Measurements from ENCODE around the gene ANO2.

ANO2 gene

DNA sequence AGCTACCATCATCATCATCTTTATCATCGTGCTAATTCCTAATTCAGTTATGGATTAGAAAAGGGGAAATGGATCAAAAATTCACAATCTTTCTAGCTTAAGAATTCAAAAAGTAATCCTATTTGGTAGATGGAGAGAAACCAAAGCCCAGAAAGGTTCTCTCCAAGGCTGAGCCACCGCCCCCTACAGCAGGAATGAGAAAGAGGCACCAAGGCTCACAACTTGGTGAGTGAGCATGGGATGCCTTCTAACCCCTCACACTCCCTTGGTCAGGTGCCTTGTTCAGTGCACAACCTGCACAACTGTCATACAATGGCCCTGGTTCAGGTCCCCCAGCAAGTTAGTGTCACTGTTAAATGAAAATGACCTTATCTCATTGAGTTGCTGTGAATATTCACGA lies 171.5 kb downstream of the ANO2 start:
- FAIRE-seq, result no peak

DNA sequence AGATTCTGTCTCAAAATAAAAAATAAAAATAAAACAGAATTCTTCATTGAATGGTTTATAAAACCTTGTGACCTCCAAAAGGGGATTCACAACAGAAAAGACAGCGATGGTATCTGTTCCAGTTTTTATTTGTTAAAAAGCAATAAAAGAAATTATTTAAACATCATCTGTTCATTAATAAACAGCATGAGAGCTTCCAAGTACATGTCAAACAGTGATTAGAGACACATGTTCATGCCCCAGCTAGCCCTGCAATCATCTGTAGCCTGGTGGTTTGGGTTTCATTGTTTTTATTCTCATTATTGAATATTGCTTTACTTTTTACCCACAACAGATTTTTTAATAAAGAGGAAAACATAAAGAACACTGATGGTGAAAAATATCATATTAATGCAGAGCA lies 173.3 kb downstream of the ANO2 start:
- peak; percentile 99 for FAIRE-seq

DNA sequence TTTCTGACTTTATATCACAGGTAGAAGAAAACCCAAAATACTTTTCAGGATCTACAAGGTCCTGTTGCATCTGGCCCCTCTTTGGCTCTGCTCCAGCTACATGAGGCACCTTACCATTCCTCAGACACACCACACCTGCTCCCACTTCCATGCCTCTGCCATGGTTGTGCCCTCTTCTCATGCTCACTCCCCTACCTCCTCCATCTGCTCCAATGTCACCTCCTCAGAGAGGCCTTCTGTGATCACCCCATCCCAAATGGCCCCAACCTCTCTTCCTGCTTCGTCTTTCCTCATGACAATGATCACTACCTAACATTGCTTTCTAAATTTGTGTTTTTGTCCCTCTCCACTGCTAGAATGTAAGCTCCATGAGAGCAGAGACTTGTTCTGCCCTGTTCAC lies 174.3 kb downstream of the ANO2 start:
- FAIRE-seq, result no peak

DNA sequence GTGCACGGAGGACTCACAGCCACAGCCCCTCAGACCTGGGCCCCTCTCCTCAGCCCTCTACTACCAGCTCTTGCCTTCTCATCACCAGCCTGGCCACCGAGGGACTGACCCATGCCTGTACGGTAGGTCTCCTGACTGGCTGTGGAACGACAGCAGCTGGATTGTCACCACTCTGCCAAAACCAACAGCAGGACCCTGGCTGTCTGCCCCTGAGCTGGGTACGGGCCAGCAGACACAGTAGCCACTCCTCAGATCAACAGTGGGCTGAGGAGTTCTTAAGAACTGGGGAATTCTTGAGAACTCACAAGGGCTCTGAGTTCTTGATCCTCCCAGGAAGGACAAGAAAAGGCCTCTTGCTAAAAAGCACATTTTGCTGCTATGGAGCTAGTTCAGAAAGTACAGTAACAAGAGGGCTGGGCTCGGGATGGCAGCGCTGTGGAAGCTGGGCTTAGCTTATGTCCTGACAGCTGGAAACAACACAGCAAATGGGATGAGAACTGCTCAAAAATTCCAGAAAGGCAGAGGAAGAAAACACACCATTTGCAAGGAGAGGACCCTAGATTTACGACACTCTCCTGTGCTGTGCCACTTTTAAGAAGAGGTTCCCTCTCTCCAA lies 176.4 kb downstream of the ANO2 start:
- FAIRE-seq, result no peak

DNA sequence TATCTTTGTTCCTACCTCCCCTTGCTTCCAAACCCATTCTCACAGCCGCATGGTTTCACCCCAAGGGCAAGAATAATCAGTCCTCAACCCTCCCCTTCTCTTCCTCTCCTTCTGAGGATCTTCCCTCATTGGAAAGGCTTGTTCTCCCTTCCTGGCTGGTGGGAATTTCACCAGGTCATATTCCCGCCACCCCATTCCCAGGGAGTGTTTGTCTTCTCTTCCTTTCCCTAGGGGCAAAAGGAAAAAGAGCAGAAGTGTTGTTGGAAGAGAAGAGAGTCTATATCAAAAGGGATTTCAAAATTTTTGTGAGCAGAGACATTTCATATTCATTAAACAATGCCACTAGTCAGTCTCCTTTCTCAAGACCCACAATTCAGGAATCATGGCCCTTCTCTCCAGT lies 176.9 kb downstream of the ANO2 start:
- FAIRE-seq, result no peak

GRCh38 chr12:5758347-5758746 lies 186.7 kb downstream of the ANO2 start:
- FAIRE-seq, result no peak

GRCh38 chr12:5756338-5756842 lies 188.7 kb downstream of the ANO2 start:
- FAIRE-seq, result no peak

DNA sequence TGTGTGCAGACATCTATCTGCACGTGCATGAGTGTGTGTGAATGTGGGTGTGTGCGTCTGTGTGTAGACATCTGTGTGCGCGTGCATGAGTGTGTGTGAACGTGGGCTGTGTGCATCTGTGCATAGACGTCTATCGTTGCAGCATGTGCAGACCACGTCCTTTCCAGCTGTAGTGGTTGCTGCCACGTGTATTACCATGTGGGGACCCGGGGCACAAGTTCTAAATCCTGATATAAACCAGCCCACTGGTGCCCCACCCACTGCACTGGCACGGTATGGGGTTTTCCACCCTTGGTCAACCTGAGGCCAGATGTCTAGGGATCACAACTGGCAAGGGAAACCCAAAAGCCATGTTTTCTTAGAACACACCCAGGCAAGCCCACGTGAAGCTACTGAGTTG lies 197.0 kb downstream of the ANO2 start:
- no peak for FAIRE-seq

- FAIRE-seq, result no peak
These were observed 198.1 kb downstream of the ANO2 start for GRCh38 chr12:5746917-5747316.

GRCh38 chr12:5746036-5746908 lies 198.8 kb downstream of the ANO2 start:
- no peak for FAIRE-seq

DNA sequence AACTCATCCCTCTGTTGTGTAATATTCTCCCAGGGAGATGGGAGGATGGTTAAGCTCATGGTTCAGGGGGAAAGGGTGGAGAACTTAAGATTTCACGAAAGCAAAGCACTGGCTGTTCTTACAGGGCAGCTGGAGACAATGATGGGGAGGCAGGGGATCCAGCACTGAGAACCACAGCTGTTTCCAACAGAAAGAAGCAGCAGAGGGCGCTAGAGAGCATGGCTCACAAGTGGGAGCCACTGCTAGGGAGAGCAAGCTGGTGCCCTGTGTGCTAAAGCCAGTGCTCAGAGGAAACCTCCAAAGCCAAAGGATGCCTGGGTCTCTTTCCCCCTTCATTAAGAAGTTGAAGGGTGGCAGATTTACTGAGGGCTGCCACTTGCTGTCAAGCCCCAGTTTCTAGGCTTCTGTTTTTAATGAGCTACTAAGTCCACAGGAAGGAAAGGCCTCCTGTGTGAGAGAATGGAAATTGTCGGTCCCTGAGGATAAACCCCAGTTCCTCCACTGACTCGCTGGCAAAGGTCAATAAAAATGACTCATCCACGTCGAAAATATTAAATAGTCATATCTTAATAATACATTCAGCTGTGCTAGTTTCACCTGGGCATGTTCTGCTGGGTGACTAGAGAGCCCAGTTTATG lies 199.7 kb downstream of the ANO2 start:
- no peak for FAIRE-seq

DNA sequence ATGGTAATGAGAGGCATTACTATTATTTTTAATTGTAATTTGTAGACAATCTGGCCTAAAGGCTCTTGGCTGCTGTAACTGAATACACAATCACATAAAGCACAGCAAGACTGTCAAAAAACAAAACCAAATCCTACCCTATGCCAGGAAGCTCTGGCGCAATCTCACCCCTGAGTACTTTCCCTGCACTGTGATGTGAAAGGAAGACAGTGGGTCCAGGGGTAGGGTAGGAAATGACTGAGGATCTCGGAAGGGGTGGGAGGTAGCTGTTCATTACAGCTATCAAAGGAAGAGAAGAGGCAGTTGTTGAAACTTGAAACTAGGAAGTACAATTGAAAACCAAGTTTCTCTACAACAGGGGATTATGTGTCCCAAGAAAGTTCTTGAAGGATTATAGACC lies 202.8 kb downstream of the ANO2 start:
- no peak for FAIRE-seq

GRCh38 chr12:5739917-5740316 lies 205.1 kb downstream of the ANO2 start:
- no peak for FAIRE-seq

DNA sequence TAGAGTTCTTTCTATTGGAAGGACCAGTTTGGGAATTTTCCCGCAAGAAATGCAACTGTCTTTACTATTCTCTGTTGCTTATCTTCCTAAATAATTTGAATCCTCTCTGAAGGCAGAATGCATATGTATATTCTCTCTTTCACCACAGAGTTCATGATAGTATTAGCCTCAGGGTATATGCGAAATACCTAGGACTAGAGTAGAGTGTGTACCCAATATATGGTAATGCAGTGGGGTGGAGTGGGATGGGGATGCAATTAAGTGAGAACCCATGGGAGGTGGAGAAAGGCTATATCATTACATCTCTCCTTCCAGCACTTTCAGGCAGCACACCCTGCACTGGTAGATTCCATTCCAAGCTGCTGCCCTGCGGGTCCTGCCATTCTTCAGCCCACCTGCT lies 207.3 kb downstream of the ANO2 start:
- no peak for FAIRE-seq

- FAIRE-seq, result no peak
These were observed 208.5 kb downstream of the ANO2 start for GRCh38 chr12:5736527-5736926.

DNA sequence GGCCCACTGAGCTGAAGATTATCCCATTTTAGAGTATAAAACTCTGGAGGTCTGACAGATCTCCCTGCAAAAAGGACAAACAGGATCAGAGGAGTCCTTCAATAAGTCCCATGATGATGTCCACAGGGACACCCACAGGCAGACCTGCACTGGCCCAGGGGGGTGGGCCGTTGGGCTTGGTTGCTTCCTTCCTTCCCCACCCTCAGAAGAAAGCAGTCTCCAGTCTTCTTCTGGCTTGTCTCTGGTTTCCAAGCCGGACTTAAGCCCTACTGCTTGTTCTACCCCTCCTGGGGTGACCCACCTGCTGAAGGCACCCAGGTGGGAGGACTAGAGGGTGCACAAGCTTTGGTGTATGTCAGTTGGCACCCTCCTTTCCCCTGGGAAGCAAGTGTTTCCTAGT lies 209.0 kb downstream of the ANO2 start:
- FAIRE-seq, result no peak

GRCh38 chr12:5733916-5734315 lies 211.1 kb downstream of the ANO2 start:
- FAIRE-seq, result no peak

- no peak for FAIRE-seq
These were observed 211.8 kb downstream of the ANO2 start for GRCh38 chr12:5733136-5733755.

- no peak for FAIRE-seq
These were observed 214.1 kb downstream of the ANO2 start for GRCh38 chr12:5730962-5731361.

GRCh38 chr12:5723711-5724252 lies 221.3 kb downstream of the ANO2 start:
- FAIRE-seq, result no peak

DNA sequence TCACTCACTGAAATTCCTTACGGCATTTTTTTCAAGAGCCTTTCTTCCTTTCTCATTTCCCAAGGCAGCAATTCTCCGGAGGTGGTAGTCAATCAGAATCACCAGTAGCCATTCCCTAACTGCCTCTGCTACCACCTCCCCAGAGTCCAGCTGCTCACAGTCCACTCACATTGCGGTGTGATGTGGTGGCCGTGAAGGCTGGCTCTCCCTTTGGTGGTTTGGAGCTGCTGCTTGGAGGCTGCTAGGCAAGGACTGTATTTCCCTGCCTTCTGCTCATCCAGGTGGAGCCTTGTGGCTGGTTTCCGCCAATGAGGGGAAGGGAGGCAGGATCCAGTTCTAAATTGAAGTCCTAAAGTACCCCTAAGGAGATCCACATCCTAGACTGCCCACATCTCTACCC lies 222.0 kb downstream of the ANO2 start:
- no peak for FAIRE-seq

DNA sequence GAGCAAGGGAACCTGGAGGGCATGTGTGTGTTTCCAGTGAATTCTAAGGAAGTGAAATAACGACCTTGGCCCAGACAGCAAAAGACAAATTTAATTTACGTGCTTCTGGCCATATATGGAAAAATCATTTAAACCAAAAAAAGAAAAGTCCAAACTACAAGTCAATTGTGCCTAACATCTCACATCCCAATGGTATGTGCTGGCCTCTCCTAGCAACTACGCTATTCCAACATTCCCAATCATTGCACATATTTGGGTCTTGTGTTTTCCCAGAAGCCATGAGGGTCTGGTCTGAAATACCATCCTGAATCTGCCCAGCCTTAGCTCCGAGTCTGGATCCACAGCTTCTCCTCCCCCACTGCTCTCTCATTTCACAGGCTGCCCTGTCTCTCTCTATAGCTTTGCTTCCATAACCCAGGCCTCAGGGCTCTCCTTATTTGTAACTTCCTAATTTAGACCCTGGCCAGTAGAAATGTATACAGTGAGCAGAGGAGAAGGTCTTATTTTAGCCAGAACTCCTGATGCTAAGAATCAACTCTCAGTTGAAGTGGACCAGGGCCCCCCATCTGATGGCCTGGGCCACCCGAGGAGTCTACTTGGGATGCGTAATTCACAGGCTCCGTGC lies 224.6 kb downstream of the ANO2 start:
- no peak for FAIRE-seq

DNA sequence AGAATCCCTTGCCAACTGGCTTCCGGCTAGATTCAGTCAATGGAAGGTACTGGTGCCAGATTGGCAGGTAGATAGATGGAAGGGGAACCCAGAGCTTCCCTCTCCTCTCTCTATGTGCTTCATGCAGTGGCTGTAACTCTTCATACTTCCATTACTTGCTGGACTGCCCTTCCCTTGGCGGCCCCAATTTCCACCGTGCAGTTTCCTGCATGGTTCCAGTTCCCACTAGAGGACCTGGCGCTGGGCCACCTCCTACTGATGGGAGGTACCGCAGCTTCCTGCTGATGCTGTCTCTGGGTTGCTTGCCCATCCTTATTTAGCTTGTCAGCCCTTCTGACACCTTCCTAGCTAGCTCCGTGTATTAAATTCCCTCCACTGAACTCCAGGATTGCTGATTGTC lies 226.4 kb downstream of the ANO2 start:
- FAIRE-seq, result no peak
